ENCODE data around the gene ERICH4.
A peak's percentile ranks its signal among the peaks of the same experiment; 100 is the strongest.
"Not testable (repeated sequence)": the region's sequence is repeated elsewhere in the genome, so short reads cannot be mapped to it uniquely, and the experiment has no call there.

ERICH4 gene

DNA sequence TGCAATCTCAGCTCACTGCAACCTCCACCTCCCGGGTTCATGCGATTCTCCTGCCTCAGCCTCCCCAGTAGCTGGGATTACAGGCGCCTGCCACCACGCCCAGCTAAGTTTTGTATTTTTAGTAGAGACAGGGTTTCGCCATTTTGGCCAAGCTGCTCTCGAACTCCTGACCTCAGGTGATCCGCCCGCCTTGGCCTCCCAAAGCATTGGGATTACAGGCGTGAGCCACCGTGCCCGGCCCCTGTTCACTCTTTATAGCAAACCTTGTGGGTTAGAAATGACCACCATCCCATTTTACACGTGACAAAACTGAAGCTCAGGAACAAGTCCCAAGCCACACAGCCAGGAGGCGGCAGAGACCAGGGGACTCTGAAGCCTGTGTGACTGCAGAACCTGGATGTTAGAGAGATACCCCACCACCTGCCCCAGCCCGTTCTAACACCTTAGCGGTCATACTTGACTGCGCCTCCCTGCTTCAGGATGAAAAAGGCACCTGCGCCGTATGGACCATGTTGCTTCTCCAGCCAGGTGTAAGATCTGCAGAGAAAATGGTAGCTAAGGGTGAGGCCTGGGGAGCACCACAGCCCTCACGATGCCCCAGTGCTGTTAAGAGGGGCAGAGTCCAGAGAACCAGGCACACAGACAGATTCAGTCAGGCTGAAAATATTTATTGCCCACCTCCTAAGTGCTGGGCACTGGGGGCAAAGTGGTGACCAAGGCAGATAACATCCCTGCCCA, 6.9 kb upstream of the ERICH4 start:
- DNase-seq (ENCODE audit: low spot score) = no peak

DNA sequence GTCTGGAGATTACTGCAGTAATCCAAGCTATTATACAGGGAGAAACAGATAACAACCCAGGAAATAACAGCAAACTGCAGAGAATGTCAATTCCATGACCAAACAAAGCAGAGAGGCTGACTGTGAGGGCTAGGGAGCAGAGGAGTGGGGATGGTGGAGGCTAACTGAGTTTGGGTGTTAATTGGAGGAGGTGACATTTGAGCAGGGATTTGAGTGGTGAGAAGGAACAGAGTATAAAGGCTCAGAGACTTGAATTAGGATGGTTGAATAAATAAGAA, 6.3 kb upstream of the ERICH4 start:
- no peak for DNase-seq (ENCODE audit: low spot score)

DNA sequence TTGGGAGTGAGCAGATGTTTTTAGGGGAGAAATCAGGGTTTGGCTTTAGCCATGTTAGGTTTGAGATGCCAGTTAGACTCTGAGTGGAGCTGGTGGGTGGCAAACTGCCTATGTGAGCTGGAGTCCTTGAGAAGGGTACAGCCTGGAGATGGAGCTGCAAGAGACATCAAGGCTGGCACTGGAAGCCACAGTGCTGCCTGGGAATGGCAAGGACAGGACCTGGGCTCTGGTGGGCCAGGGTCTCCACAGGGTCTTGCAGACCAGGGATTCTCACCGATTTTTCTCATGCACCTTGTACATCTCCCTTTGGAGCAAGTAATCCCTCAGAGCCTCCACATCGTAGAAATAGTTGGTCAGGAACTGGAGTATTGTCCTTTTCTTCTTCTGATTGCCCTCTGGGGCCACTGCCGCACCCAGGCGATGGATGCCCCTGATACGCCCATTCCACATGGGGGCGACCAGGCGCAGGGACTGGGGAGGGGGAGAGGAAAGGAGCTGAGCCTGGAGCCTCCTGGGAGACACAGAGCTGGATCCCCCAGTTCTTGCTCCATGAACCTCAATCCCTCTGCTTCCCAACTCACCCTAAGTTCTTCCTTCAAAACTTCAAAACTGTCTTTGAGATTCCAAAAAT, 4.9 kb upstream of the ERICH4 start:
- no peak for DNase-seq (ENCODE audit: low spot score)

DNA sequence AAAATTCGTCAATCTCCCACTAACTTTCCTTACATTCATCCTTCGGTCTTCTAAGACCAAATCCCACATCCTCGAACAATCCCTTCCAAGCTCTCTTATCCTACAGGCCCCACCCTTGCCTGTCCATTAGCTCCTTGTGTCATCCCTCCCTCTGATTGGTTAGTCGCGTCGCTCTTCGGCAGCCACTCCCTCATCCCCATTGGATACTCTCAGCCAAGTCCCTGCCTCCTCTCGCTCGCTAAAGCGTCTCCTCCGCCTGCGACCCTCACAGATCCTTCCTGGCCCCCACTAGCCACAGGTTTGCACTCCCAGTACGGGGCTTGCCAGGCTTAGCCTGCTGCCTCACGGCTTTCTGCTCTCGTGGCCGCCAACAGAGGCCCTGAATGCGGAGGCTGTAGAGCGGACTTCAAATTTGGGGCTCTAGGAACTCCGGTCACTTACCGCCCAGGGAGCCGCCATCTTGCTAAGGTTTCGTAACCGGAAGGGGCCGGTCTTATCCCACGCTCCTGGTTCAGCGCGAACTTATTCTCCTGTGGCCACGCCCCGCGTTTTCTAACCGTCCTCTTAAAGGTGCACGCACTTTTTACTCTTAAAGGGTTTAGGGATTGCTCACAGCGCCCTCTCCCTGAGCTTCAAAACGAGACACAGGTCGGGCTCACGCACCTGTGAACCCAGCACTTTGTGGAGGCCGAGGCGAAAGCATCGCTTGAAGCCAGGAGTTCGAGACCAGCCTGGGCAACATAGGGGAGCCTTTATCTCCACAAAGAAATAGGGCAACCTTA, 3.3 kb upstream of the ERICH4 start, which contains the start of gene DMAC2:
Gene DMAC2 (minus strand): TSS at position 472 of the 782 bp plus-strand sequence. CDS start 13 bp downstream, at position 459.
- peak; percentile 98 for DNase-seq (ENCODE audit: low spot score)

DNA sequence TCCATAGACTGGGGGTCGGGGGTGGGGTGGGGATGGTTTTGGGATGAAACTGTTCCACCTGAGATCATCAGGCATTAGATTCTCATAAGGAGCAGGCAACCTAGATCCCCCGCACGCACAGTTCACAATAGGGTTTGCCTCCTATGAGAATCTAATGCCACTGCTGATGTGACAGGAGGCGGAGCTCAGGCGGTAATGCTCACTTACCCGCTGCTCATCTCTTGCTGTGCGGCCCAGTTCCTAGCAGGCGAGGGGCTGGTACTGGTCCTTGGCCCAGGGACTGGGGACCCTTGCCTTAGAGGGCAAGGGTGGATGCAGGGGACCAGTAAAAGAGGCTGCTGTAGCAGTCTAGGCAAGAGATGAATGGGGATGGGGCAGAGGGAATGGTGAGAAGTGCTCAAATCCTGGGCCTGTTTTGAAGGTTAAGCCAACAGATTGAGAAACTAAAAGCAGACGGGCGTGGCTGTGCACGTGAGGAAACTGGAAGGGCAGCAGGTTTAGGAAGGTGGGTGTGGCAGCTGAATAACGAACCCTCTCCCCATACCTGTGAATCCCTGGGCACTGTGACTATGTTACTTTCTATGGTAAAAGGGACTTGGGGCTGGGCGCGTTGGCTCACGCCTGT, 1.5 kb upstream of the ERICH4 start:
- no peak for DNase-seq (ENCODE audit: low spot score)

DNA sequence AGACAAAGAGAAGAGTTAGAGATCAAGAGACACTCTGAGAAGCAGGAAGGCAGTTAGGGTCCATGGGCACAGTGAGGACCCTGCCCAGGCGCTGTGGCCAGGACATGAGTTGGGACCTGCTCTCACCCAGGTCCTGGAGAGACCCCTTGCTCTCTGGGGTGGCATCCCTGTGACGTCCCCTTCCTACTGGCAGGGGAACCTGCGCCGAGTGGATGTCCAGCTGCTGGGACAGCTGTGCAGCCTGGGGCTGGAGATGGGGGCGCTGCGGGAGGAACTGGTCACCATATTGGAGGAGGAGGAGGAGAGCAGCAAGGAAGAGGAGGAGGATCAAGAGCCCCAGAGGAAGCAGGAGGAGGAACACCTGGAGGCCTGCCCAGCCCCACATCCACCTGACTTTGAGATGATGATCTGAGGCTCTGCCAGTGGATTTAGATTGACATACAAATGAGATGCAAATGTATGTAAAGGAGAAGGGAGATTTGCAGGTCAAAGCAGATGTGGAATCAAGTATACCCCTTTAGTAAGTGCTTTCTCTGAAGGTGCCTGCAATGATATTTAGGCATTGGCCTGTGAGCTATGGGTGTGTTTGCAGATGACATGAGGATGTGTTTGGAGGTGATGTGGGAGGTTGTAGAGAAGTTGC, 978 bp downstream of the ERICH4 start:
- no peak for DNase-seq (ENCODE audit: low spot score)

DNA sequence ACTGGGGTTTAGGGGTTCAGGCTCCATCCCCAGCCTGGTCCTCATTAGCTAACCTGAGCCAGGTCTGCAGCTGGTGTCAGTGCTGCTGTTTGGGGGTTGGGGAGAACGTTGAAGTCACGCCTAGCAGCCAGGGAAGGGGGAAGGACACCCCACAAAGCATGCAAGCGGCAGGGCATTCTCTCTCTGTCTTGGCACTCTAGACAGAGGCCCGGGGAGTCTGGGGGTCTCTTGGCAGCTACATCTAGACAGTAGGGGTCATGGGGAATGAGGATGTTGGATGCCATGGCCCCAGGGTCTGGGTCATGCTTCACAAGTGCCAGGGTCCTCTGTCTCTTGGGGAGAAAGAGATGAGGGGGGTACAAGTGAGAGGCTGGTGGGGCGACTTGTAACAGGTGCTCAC, 2.6 kb downstream of the ERICH4 start:
- no peak for DNase-seq (ENCODE audit: low spot score)

DNA sequence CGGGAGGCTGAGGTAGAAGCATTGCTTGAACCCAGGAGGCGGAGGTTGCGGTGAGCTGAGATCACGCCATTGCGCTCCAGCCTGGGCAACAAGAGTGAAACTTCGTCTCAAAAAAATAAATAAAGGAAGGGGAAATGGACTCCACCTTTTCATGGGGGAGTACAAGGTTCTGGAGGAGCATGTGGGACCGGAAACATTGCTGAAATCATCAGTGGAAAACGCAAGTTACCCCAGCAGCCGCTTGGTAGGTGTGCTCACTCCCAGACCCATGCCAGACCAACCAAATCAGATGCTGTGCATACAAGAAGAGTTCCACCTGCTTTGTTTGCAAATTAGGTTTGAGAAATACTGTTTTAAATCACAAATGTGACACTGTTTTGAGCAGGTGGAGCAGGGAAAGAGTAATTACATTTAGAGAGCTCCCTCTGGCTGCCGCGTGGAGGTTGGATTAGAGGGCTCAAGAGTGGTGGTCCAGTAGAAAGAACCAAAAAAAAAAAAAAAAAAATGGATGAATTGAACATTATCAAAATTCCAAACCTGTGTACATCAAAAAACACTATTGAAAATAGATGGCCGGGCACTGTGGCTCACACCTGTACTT, 4.9 kb downstream of the ERICH4 start:
- no peak for DNase-seq (ENCODE audit: low spot score)

DNA sequence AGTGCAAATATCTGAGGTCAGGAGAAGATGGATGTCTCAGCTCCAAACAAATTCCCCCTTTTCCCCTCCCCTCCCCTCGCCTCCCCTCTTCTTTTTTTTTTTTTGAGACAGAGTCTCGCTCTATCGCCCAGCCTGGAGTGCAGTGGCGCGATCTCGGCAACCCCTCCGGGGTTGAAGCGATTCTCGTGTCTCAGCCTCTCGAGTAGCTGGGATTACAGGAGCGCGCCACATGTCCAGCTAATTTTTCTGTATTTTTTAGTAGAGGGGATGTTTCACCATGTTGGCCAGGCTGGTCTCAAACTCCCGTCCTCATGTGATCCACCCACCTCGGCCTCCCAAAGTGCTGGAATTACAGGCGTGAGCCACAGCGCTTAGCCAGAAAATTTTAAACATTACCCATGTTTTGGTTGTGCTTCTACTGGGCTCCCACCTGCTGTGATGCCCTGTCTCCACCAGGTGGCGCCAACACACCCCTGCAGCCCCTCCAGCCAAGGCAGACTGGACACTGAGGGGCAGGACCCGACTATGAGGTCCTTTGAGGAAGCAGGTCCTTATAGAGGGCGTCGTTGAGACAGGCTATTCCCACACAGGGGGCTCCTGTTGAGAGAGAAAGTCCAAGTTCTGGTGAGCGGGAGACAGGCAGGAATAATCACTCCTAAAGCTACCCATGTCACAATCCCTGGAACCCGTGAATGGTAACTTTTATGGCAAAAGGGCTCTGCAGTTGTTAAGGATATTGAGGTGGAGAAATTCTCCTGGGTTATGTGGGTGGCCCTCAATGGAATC, 6.3 kb downstream of the ERICH4 start:
- DNase-seq (ENCODE audit: low spot score) = peak; percentile 93

DNA sequence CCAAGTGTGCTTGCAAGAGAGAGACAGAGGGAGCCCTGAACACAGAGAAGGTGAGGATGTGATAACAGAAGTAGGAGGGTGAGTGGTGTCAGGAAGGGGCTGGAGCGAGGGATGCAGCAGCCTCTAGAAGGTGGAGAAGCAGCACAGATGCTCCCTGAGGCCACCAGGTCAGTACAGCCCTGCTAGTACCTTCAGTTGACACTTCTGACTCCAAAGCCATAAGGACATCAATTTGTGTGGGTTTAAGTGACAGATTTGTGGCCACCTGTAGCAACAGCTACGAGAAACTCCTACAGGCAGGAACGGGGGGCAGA, 6.9 kb downstream of the ERICH4 start:
- DNase-seq (ENCODE audit: low spot score) = no peak

DNA sequence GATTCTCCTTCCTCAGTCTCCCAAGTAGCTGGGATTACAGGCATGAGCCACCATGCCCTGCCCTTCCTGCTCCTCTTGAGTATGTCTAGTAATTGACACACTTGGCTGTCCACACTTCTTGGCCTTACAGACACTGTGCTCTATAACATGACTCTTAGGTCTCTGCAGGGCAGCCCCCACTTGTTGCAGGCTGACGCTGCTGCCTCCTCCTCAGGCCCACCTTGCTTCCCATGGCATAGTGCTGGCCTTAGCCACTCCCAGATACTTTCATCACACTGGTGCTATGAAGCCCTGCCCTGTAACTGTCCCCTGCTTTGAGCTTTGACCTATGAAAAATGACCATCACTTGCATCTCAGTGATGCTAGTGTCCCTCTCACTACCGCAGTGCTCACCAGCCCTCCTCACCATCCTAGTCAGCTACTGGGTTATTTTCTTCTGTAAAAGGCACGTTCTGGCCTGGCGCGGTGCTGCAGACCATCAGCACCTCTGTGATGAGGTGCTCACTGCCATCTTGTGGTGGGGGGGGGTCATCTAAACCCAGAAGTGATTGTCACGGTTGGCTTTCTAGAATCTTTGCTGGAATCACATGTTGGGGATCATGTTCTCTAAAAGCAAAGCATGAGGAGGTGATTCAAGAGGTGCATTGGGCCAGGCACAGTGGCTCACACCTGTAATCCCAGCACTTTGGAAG, 9.8 kb downstream of the ERICH4 start:
- no peak for DNase-seq (ENCODE audit: low spot score)

DNA sequence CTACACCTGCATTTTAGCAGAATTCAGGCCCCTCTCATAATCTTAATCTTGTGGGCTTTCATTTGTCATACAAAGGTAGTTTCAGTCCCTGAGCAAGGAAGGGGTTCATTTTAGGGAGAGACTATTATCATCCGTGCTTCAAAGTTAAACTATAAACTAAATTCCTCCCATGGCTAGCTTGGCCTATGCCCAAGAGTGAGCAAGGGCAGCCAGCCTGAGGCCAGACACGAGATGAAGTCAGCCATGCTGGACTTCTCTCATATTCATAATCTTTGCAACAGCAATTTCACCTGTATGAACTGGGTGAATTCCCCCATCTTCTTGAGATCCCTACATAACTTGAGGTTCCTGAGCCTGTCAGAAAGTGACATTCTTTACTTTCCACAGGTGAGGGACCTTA, 13.0 kb downstream of the ERICH4 start:
- DNase-seq (ENCODE audit: low spot score) = no peak

DNA sequence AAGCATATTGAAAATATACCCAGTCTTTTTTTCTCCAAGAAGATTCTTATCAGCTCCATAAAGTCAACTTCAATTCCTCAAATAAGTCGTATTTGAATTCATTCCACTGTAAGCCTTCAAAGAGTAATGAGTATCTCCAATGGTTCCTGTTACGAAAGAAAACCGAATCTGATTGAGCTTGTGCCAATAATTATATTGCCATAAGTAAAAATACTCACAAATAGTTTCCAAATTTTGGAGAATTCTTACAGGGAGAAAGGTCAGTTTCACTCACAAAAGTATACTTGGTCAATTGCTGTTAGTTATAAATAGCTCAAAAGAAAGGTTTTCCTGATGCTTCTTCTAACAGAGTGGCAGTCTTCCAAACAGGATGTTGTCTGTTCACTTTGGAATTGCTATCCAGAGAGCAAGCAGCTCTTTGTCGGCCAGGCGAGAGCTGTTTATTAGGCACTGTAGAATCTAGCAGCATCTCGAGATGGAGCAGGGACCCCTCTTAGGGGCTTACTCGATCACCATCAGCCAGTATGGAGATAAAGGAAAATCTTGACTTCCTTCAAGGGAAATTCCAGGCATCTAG, 13.5 kb downstream of the ERICH4 start:
- DNase-seq (ENCODE audit: low spot score) = peak; percentile 49

DNA sequence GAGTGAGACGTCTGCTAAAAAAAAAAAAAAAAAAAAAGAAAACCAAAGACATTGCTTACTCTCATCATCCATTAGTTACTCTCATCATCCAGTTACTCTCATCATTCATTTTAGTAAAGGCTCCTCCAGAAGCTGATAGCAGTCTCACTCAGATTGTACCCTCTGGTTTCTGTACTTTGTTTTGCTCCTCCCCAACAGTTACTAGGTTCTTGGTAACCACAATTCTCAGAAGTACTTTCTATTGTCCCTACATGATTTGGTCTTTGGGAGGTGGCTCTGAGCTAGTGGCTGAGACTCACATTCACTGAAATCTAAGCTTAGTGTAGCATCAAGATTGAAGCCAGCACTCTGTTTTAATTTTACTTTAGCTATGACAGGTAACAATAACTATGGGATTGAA, 14.3 kb downstream of the ERICH4 start:
- no peak for DNase-seq (ENCODE audit: low spot score)

DNA sequence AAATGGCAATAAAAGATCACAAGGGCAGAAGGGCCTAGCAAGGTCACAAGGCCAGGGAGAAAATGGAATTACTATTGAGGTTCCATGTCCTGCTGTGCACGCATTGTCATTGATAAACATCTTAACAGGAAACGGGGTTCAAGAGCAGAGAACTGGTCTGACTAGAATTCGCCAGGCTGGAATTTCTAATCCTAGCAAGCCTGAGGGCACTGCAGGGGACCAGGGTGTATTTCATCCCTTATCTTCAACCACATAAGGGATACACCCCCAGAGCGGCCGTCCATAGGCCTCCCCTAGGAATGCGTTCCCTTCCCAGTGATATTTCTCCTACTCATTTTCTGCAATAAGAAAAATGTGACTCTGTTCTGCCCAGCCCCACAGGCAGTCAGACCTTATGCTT, 19.5 kb downstream of the ERICH4 start:
- DNase-seq (ENCODE audit: low spot score) = no peak

DNA sequence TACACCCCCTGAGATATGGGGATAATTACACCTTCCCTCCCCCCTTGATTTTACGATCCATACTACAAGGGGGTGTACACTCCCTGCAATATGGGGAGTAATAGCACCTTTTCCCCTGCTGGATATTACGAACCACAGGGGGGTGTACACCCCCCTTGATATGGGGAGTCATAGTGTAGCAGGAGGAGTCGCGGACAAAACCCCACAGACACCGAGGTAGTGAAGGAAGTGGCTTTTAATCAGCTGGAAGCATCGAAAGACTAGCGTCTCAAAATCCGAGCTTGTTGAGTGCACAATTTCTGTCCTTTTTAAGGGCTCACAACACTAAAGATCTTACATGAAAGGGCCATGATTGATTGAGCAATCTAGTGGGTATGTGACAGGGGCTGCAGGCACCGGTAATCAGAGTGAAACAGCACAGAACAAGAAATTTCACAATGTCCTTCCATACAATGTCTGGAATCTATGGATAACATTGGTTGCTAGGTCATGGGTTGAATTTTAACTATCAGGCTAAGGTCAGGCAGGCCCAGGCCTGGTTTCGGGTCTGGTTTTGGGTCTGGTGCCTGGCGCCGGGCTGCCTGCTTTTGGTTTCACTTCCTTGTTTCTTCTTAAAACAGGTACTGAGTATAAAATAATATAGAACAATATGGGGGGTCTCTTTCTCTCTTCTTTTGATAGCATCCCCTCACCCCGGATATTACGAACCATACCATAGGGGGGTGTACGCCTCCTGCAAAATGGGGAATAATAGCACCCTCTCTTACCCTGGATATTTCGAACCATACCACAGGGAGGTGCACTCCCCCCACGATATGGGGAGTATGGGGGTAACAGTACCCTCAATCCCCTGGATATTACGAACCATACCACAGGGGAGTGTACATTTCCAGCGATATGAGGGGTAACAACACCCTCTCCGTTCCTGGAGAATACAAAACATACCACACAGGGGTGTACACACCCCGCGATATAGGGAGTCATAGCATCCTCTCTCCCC, 20.6 kb downstream of the ERICH4 start:
- DNase-seq (ENCODE audit: low spot score) = not testable (repeated sequence)

DNA sequence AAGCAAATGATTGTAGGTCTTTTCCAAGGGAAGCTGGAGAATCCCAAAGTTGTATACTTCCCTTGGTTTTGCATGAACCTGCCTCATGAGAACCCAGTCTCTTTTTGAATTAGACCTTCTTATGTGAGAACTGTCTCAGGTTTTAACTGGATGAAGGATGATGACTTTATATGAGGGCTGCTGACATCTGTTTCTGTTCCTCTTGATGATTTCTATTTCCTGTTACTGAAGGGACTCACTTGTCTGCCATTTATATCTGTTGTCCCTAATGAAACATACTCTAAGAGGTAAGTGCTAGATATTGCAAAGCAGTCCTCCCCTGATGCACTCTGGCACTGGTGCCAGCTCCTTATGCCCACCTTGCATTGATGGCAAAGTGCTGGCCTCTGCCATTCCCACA, 33.6 kb downstream of the ERICH4 start:
- no peak for DNase-seq (ENCODE audit: low spot score)

DNA sequence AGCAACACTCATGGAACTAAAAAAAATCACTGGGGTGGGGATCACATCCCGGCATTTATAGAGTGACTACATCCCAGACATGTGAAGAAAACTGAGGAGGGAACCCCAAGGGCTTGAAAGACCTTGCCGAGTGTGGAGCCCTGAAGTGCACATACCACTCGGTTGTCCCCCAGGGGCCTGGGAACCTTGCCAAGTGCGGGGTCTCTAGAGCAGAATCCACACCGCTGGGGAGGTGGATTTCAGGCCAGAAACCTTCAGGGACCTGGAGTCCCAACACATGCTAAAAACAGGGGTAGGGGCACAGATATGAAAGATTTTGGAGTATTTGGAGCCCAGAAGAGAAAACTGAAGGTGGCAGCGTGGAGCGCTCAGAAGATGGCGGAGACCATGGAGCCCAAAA, 35.2 kb downstream of the ERICH4 start:
- DNase-seq (ENCODE audit: low spot score) = no peak
